ENCODE data around the gene SLC27A5.
"Not testable (repeated sequence)": the region's sequence is repeated elsewhere in the genome, so short reads cannot be mapped to it uniquely, and the experiment has no call there.

The SLC27A5 gene

DNA sequence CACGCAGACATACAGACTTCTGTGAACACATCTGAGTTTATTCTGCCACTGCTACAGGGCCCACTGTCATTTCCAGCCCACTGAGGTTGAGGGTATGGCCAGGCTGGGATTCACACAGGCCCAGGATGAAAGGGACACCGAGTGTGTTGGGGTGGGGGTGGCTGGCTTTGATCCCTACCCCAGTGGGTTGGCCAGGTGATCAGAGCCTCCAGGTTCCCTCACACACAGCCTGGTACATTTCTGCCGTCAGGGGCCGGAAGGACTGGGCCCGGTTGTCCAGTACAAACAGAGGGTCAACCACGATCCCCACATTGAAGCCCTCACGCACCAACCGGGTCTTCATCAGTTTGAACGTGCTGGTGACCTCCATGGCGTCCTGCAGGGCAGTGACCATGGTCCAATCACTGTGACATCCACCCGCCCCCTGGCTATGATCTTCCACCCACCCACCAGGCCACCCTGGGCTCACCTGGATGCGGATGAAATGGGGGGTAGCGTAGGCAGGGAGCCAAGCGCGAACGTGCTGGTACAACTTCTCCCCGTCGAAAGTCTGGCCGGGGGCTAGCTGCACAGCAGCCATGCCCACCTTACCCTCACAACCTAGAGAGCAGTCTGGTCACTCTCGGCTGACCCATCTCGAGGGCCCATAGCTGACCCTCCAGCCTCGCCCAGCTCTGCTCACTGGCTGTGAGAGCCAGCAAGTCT, 13.3 kb downstream of the SLC27A5 start:
- DNase-seq (ENCODE audit: low spot score) (no peak), FAIRE-seq (no peak)

DNA sequence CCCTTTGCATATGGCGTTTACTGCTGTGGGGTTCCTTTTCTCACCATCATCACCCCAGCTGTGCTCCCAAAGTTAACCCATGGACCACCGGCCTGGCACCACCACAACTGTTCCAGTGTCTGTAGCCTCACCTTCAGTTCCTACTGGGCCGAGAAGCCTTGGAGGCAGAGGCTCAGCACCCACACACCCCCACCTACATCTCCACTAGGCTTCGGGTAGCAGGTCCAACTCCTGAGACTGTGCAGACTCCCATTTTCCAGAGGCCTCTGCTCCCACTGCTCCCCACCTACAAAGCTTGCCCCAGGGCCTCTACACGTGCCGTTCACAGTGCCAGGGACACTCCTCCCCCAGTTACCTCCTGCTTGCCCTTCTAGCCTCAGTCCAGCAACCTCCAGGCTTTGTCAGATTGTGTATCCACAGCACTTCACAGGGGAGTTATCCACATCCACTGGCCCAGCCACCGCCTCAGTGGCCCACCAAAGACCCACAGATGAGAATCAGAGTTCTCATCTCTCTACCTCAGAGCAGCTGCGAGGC, 14.1 kb downstream of the SLC27A5 start:
- FAIRE-seq, result no peak
- DNase-seq (ENCODE audit: low spot score), result no peak

DNA sequence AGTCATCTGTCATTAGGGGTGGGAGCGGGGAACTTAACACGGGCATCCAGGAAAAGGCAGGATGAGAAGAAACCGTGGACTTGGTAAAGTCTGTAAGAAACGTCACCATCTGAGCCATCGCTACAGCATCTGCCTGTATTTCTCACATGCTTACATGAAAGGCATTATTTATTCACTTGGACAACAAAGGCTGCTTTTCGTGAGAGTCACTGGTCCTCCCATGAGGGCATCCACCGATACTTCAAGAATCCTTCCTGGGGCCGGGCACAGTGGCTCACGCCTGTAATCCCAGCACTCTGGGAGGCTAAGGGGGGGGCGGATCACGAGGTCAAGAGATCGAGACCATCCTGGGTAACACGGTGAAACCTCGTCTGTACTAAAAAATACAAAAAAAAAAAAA, 19.5 kb downstream of the SLC27A5 start:
- no peak for DNase-seq (ENCODE audit: low spot score)
- no peak for FAIRE-seq

DNA sequence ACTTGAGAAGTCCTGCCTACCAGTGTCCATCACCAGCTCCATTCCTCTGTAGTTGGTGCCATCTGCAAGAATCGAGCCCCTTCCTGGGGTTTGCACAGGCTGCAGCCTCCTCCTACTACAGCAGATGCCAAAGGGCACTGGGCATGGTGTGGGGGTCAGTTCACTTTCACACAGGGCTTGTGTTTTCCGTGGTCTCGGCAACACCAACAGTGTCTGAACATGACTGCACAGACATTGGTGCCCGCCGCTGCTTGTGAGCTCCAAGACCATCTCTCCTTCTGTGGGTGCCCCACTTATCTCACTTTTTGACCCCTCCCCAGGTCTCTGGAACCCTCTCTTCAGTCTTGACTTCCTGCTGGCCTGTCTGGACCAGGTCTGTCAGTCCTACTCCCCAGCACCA, 20.4 kb downstream of the SLC27A5 start:
- FAIRE-seq (no peak), DNase-seq (ENCODE audit: low spot score) (no peak)

DNA sequence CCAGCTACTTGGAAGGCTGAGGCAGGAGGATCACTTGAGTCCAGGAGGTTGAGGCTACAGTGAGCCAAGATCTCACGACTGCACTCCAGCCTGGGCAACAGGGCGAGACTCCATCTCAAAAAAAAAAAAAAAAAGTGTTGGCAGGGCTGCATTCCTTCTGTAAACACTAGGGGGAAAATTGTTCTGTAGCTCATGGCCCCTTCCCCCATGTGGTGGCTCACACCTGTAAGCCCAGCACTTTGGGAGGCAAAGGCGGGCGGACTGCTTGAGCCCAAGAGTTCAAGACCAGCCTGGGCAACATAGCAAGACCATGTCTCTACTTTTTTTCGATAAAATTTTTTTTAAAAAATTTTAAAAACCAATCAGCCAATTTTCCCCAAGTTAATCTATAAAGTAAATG, 27.4 kb downstream of the SLC27A5 start:
- DNase-seq (ENCODE audit: low spot score); FAIRE-seq: not testable (repeated sequence)

DNA sequence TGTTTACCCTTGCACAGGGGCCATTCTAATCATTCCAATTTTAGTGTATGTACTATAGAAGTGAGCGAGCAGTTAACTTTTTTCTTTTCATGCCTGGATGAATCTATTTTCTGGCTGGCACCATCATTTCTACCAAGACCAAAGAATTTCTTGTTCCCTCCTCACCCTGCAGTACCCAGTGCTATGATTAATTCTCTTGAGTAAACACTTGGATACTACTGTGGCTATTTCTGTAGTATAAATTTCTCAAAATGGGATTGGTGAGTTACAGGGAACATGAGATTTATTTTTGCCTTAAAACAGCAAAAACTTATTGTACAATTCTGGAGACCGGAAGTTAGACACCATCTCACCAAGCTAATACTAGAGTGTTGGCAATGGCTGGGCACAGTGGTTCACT, 28.0 kb downstream of the SLC27A5 start:
- FAIRE-seq, result no peak
- no peak for DNase-seq (ENCODE audit: low spot score)

DNA sequence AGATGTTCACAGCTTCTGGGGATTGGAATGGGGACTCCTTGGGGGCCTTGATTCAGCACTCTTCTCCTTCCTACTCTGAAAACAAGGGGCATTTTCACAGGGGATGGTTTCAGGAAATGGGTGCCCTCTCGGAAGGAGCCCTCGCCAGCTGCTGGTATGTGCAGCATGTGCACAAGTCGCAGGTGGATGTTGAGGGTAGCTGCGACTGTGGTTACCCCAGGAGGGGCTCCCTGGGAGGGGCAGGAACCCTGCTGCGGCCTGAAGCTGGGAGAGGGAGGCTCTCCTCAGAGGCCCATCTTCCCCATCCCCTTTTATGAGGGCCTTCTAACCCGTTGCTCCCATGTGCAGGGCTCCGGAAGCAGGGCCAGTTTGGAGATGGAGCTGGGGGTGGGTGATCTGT, 29.4 kb downstream of the SLC27A5 start:
- DNase-seq (ENCODE audit: low spot score) (no peak), FAIRE-seq (no peak)

DNA sequence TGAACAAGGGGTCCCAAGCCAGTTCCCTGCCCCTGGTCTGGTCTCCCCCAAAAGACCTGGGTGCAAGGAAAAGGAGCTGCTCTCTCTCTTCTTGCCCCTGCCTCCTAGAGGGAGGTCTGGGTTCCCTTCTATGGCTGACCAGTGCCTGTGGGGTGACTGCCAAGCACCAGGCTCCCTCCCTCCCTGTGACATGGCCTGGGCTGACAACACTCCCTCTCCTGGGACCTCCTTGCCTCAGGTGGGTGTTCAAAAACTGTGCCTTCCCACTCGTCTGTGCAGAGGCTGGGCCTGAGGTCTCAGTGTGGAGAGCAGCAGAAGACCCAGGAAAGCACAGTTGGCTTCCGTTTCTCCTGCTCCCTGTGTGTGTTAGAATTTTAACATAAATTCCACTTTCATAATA, 31.0 kb downstream of the SLC27A5 start:
- no peak for DNase-seq (ENCODE audit: low spot score)
- no peak for FAIRE-seq

DNA sequence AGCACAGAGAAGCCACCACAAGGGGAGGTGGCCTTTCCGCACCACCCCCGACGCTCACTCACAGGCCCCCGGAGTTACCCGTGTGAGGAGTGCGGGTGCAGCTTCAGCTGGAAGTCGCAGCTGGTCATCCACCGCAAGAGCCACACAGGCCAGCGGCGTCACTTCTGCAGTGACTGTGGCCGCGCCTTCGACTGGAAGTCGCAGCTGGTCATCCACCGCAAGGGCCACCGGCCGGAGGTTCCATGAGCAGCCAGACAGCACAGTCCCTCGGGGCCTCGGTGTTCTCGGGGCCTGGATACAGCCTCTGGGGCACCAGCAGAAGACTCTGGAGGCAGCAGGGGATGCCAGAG, 31.3 kb downstream of the SLC27A5 start:
- DNase-seq (ENCODE audit: low spot score) (no peak), FAIRE-seq (no peak)

DNA sequence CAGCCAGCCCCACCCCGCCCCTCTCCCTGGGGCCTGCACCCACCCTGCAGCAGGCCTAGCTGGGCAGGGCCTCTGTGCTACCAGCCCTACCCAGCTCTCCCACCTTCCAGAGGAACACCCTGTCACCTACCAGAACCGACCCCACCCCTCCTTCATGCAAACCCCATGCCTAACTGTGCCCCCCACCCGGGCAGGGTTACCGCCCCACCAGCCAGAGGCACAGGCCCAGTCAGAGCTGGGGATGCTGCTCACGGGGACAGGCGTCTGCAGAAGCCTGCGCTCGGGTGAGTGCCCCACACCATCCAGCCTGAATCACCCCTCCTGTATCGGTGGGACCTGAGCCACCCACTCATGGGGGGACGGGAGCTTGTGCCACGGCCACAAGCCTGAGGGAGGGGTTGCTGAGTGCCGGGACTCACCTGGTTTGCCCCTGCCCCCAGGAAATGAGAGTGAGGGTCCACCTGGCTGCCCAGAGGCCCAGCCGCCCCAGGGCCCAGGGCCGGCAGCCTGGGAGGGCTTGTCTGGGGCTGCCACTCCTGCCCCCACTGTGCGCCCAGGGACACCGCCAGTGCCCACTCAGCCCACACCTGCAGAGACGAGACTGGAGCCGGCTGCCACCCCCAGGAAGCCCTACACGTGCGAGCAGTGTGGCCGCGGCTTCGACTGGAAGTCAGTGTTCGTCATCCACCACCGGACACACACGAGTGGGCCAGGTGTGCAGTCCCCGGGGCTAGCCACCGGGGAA, 31.9 kb downstream of the SLC27A5 start:
- FAIRE-seq (no peak), DNase-seq (ENCODE audit: low spot score) (no peak)

DNA sequence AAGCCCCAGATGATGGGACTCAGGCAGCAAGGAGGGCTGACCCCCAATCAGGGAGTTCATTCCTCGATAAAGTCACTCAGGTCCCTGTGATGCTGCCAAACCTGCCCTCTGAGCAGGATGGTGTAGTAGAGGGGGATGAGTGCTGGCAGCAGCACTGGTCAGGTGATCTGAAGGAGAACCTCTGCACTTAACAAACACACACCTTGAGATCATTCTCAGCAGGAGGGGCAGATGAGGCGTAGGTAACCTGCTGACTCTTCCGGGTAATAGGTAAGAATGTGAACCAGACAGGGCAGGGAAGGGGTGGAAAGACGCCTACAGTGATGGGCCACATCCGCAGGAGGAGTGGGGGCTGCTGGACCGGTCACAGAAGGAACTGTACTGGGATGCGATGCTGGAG, 32.5 kb downstream of the SLC27A5 start:
- FAIRE-seq, result no peak
- no peak for DNase-seq (ENCODE audit: low spot score)

DNA sequence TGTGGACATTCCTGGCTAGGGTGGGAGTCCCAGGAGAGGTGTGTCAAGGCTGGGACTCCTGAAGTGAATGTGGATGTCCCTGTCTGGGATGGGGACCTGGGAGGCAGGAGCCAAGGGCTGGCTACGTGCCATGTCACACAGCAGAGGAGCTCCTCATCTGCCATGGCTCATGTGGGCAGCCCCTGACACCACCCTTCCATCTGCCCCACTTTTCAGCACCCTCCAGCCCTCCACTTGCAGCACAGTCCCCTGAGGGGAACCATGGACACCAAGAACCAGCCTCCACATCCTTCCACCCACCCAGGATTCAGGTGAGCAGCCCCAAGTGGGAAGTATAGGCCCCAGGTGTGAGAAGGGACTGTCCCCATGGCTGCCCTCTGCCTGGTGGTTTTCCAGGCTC, 33.9 kb downstream of the SLC27A5 start:
- FAIRE-seq (no peak), DNase-seq (ENCODE audit: low spot score) (no peak)

DNA sequence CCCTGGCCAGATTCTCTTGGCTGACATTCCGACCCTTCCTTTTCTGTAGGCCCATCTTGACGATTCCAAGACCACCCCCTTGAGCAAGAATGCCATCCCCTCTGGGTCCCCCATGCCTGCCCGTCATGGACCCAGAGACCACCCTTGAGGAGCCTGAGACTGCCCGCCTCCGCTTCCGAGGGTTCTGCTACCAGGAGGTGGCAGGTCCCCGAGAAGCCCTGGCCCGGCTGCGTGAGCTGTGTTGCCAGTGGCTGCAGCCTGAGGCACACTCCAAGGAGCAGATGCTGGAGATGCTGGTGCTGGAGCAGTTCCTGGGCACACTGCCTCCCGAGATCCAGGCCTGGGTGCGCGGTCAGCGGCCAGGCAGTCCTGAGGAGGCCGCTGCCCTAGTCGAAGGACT, 34.7 kb downstream of the SLC27A5 start:
- DNase-seq (ENCODE audit: low spot score) (no peak), FAIRE-seq (no peak)

DNA sequence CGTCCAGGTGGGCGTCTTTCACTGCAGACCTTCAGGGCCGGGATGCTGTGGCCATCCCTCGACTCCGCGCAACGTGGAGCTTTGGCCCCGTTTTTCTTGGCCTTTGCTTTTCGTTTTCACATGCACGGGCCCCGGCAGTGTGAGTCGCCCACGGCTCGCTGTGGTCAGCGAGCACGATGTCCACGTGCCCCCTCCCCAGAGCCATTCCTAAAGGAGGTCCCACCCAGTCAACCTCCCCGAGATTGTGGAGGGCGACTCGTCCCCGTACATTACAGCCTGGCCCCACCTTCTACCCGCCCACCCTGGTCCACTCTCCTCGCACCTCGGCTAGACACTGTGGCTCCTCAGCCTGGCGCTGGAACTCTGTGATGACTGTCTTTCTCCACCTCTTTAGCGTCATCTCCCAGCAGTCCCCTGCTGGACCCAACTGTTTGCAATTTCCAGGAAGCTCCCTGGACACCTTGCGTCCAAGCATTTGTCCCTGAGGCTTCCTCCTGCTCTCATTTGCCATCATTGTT, 35.2 kb downstream of the SLC27A5 start:
- FAIRE-seq (no peak), DNase-seq (ENCODE audit: low spot score) (no peak)

DNA sequence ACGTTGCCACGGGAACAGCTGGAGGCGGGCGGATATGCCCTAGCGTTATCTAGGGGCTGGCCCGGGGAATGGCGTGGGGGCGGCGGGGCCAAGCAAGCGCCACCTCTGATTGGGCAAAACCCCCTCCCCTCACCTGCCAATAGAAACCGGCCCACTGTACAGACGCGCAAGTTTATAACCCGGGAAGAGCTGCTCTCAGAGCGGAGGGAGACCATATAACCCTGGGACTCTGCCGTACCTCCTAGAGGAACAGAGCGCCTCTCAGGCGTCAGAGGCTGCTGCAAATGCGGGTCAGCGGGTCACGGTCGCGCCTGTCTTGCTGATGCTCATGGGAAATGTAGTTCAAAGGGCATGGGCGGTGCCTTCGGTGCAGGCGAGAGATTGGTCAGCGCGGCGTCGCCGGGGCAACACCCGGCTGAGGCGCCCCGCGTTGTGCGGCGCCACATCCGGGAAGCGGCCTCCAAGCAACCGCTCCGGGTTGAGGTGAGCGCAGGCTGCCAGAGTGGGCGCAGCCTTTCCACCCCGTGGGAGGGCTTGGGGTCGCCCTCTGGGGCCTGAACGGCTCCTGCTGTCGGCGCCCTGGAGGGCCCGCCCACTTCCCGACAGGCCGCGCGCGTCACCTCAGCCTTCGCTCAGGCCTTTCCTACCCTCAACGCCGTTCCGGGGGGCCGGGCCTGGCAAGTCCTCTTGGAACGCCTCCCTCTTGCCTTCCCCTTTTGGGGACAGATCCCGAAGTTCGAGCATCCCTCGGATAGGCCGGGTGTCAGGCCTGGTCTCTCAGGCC, 35.9 kb downstream of the SLC27A5 start, which contains the start of gene ZNF446:
TSS of gene ZNF446 (plus strand) at position 639 of the 784 bp plus-strand sequence. CDS start 867 bp downstream, outside the sequence.
- FAIRE-seq (peak; percentile 37), DNase-seq (ENCODE audit: low spot score) (peak; percentile 91)

DNA sequence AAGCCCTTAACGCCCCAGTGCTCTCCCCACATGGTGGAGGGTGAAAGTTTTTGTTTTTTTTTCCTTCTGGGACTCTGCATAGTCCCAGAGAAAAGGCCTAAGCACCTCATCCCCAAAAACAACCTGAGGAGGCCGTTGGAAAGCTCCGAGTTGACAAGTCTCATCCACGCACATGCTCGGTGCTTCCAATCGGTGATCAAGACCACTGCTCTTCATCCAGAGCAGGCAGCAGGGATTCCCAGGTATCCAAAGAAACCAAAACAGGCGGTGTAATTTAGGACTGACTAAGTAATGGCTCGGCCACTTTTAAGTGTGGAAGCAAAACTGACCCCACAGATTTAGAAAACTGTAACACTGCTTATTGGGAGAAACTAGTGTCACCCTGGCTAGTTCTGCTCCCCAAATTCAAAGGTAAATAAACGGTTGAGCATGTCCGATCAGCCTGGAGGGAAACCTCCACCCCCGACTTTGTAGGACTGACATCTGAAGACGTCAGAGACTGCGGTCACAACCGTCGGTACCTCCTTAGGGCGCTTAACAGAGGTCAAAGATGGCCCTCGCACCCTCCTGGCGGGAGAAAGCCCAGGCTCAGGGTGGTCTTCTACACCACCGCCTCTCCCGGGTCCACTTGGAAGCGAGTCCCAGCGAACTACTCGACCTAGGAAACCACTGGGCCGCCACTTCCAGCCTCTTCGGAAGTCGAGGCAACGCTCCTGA, 36.6 kb downstream of the SLC27A5 start:
- FAIRE-seq (no peak), DNase-seq (ENCODE audit: low spot score) (no peak)

DNA sequence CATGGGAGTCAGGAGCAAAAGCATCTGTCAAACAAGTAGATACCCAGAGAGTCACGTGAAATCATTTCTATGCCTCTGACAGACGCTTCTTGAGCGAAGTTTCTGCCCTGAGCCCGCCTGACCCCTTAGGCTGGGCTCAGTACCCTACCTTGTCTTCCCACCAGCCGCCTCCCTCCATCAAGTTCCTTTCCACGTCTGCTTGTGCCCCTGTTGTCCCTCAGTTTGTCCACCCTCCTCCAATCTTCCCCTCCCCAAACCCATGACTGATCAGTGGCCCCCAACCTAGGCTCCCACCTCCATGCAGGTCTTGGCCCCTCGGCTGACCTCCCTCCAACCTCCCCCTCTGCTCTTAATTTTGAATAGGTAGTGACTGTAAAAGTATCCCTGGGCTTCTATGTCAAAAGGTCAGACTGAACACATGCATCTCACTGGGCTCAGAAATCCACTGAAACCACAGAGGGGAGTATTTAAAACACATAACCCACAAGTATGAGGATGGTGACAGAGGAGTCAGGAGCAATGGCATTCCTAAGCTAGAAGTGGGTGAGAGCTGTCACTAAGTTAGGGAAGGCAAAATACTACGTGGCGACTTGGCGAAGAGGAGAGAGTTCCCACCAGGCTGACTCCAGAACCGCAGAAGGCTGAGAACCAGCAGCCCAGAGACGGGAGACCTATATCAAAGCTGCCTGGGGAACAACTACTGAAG, 37.3 kb downstream of the SLC27A5 start:
- FAIRE-seq, result no peak
- no peak for DNase-seq (ENCODE audit: low spot score)

DNA sequence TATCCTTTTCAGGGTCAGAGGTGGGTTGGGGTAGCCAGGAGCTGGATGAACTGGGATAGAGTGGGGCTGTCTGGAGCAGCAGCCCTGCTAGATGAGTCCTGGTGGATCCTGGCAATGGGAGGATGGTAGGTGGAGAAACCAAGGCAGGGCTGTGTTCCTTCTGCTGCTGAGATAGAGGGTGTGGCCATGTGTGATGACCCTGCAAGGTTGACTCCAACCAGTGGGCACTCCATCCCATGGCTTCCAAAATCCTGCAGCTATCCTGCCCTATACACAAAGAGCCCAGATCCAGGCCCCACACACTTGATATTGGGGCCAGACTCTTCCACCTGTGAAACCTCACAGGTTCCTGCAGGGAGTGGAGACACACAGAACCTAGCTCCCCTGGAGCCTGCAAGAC, 38.0 kb downstream of the SLC27A5 start:
- FAIRE-seq (no peak), DNase-seq (ENCODE audit: low spot score) (no peak)

DNA sequence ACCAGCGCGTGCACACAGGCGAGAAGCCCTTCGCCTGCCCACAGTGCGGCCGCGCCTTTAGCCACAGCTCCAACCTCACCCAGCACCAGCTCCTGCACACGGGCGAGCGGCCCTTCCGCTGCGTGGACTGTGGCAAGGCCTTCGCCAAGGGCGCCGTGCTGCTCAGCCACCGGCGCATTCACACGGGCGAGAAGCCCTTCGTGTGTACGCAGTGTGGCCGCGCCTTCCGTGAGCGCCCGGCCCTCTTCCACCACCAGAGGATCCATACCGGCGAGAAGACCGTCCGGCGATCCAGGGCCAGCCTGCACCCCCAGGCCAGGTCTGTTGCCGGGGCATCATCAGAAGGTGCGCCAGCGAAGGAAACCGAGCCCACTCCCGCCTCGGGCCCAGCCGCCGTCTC, 40.1 kb downstream of the SLC27A5 start:
- FAIRE-seq, result no peak
- DNase-seq (ENCODE audit: low spot score), result no peak

DNA sequence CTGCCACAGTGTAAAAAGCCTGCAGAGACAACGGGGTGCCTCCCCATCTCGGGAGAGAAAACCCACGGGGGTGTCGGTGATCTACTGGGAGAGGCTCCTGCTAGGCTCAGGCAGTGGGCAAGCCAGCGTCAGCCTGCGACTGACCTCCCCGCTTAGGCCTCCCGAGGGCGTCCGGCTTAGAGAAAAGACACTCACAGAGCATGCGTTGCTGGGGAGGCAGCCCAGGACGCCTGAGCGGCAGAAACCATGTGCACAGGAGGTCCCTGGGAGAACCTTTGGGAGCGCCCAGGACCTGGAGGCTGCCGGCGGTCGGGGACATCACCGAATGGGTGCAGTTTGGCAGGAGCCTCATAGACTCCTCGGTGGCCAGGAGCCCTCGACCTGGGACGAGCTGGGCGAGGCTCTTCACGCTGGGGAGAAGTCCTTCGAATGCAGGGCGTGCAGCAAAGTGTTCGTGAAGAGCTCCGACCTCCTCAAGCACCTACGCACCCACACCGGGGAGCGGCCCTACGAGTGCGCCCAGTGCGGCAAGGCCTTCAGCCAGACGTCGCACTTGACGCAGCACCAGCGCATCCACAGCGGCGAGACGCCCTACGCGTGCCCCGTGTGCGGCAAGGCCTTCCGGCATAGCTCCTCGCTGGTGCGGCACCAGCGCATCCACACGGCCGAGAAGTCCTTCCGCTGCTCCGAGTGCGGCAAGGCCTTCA, 40.8 kb downstream of the SLC27A5 start:
- peak; percentile 74 for FAIRE-seq
- not testable (repeated sequence) for DNase-seq (ENCODE audit: low spot score)
